Loucy (cell line): ENCODE data around the gene LRP2BP.

Experiments
- H2AFZ ChIP-seq: fragments of 200-600 bp; sonication (generic); 2 replicates; pipeline ENCODE4 v1.6.0; 2016; ENCODE audit warnings: antibody characterized with exemption, mild to moderate bottlenecking, low read length, moderate library complexity
- H3F3A ChIP-seq: fragments of 200-600 bp; 2 replicates; pipeline ENCODE4 v1.6.0; 2016; ENCODE audit warnings: antibody characterized with exemption, low read depth, mild to moderate bottlenecking
- H3K27me3 ChIP-seq: fragments of 200-600 bp; sonication (generic); 2 replicates; pipeline ENCODE4 v1.6.1; 2014; ENCODE audit warnings: low read length, mild to moderate bottlenecking; ENCODE audit not compliant: insufficient read depth, poor library complexity, severe bottlenecking
- H3K36me3 ChIP-seq: fragments of 200-600 bp; sonication (generic); 2 replicates; pipeline ENCODE4 v1.6.1; 2016; ENCODE audit warnings: low read length; ENCODE audit not compliant: insufficient read depth
- H3K4me1 ChIP-seq: fragments of 200-600 bp; sonication (generic); 2 replicates; pipeline ENCODE4 v1.5.1; 2014; ENCODE audit warnings: low read length, mild to moderate bottlenecking; ENCODE audit not compliant: insufficient read depth, poor library complexity, severe bottlenecking
- H3K4me2 ChIP-seq: fragments of 200-600 bp; sonication (generic); 2 replicates; pipeline ENCODE4 v1.6.0; 2014; ENCODE audit warnings: antibody characterized with exemption, low read length, low read depth, mild to moderate bottlenecking; ENCODE audit not compliant: poor library complexity, severe bottlenecking
- H3K4me3 ChIP-seq: fragments of 200-600 bp; sonication (generic); 2 replicates; pipeline ENCODE4 v1.5.1; 2014; ENCODE audit warnings: low read length, mild to moderate bottlenecking, mixed read lengths; ENCODE audit not compliant: poor library complexity, severe bottlenecking
- H3K79me2 ChIP-seq: fragments of 200-600 bp; sonication (generic); 2 replicates; pipeline ENCODE4 v1.6.1; 2014; ENCODE audit warnings: low read length; ENCODE audit not compliant: insufficient read depth
- H3K9ac ChIP-seq: fragments of 200-600 bp; sonication (generic); 2 replicates; pipeline ENCODE4 v1.6.0; 2014; ENCODE audit warnings: mild to moderate bottlenecking, low read depth, low read length, moderate library complexity; ENCODE audit not compliant: poor library complexity, severe bottlenecking
- H3K9me2 ChIP-seq: fragments of 200-600 bp; sonication (generic); replicated peaks from 2 replicates; pipeline ENCODE4 v1.6.1; 2016; ENCODE audit warnings: low read depth, low read length, mixed read lengths
- H3K9me3 ChIP-seq: fragments of 200-600 bp; sonication (generic); 2 replicates; pipeline ENCODE4 v1.6.1; 2014; ENCODE audit warnings: mild to moderate bottlenecking, antibody characterized with exemption, low read length, low read depth; ENCODE audit not compliant: insufficient read depth
- H4K20me1 ChIP-seq: fragments of 200-600 bp; sonication (generic); 2 replicates; pipeline ENCODE4 v1.6.0; 2014; ENCODE audit warnings: antibody characterized with exemption, low read length, mild to moderate bottlenecking; ENCODE audit not compliant: insufficient read depth, poor library complexity, severe bottlenecking
- EZH2phosphoT487 ChIP-seq: fragments of 200-600 bp; IDR thresholded peaks from 2 replicates; pipeline ENCODE4 v1.6.1; 2018; ENCODE audit warnings: antibody characterized with exemption, mild to moderate bottlenecking, moderate library complexity, borderline replicate concordance
- TF ChIP-seq, protein P1 (sequence below): fragments of 200-600 bp; sonication (generic); conservative IDR thresholded peaks from 2 replicates; pipeline ENCODE4 v1.5.1; 2014; ENCODE audit warnings: mild to moderate bottlenecking, antibody characterized with exemption, low read length

Gene LRP2BP

DNA sequence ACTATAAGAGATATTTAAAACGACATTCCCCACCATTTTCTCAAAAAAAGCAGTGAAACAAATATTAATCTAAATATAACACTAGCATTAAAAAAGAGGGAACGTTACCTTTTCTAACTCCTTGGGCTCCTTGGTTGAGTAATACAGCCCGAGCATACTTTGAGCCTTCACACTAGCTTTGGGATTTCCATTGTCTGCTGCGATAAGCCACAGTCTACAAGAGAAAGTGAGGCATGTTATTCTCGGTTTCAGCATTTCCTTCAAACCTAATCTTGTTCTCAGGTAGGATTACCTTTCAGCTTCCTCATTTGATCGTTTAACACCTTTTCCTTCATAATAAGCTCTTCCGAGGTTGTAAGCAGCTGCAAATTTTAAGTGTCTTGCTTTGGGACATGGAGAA lies 21.7 kb downstream of the LRP2BP start:
- Histone ChIP-seq H2AFZ (no peak overlapping the region), H3K9ac (no peak overlapping the region), H4K20me1 (no peaks in the 10 kb centered on the region), H3K27me3 (no peaks in the 10 kb centered on the region), H3K9me2 (no peaks in the 10 kb centered on the region), H3K79me2 (no peaks in the 10 kb centered on the region), H3K4me2 (no peak overlapping the region), H3K4me1 (no peaks in the 10 kb centered on the region), H3K9me3 (no peaks in the 10 kb centered on the region), H3F3A (no peaks in the 10 kb centered on the region), H3K4me3 (no peak overlapping the region), H3K36me3 (no peaks in the 10 kb centered on the region)
- TF ChIP-seq, protein P1, sequence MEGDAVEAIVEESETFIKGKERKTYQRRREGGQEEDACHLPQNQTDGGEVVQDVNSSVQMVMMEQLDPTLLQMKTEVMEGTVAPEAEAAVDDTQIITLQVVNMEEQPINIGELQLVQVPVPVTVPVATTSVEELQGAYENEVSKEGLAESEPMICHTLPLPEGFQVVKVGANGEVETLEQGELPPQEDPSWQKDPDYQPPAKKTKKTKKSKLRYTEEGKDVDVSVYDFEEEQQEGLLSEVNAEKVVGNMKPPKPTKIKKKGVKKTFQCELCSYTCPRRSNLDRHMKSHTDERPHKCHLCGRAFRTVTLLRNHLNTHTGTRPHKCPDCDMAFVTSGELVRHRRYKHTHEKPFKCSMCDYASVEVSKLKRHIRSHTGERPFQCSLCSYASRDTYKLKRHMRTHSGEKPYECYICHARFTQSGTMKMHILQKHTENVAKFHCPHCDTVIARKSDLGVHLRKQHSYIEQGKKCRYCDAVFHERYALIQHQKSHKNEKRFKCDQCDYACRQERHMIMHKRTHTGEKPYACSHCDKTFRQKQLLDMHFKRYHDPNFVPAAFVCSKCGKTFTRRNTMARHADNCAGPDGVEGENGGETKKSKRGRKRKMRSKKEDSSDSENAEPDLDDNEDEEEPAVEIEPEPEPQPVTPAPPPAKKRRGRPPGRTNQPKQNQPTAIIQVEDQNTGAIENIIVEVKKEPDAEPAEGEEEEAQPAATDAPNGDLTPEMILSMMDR: no peak
- TF ChIP-seq EZH2phosphoT487: no peak

DNA sequence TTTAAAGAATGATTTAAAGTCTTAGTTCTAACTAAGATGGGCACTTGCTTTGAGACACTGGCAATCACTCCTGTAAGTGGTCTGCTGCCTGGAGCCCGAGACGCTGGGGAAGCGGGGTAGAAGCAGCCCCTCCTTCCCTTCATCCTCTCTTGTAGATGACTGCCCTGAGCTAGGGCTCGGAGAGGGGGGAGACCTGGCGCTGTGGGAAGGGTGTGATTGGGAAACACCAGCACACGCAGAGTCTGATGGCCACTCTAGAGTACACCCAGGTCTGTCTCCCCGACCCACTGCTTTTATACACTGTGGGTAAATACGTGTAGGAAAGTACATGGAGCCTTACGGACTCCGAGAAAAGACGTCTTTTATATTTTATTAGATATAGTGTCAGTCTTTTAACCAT lies 24.0 kb downstream of the LRP2BP start:
- TF ChIP-seq, protein P1: no peak
- no peak for TF ChIP-seq EZH2phosphoT487
- H3K79me2 ChIP-seq: no peaks in the 10 kb centered on the region

DNA sequence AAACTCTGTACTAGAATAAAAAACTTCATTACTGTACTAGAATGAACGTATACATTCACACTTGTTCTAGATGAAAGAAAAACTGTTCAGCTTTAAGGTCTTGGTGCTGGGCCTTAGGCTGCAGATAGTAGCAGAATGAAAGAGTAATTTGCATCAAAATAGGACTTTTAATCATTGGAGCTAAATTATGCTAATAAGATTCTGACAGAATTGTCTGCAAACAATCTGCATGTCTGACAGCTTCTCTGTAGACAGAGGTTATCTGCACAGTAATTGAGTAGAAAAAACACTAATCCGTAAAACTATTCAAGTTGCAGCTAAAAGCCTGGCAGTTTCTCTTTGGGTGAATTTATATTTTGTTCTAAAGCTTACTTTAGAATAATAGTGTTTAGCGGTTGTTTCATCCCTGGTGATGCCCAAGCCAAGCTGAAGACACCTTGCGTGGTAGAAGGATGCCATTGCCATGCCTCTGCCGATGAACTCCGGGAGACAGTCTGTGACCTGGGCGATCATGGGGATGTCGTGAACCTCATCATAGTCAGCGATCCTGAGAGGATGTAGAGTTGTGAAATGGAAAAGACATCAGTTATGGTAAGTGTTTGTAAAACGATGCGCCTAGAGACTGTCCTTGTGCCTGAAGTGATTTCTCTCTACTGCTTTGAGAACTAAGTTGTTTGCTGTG lies 25.3 kb downstream of the LRP2BP start:
- Histone ChIP-seq H2AFZ (no peak overlapping the region), H3K9me2 (no peaks in the 10 kb centered on the region), H3K4me2 (no peak overlapping the region), H3F3A (no peaks in the 10 kb centered on the region), H3K27me3 (no peaks in the 10 kb centered on the region), H4K20me1 (no peaks in the 10 kb centered on the region), H3K9me3 (no peaks in the 10 kb centered on the region), H3K4me1 (no peaks in the 10 kb centered on the region), H3K9ac (no peak overlapping the region), H3K36me3 (no peaks in the 10 kb centered on the region), H3K4me3 (no peak overlapping the region), H3K79me2 (no peaks in the 10 kb centered on the region)
- no peak for TF ChIP-seq EZH2phosphoT487
- TF ChIP-seq, protein P1: no peak

More for the DNA sequence above, 24.0 kb downstream of the LRP2BP start:
- H3K4me2 ChIP-seq: no peak overlapping the region
- no peaks in the 10 kb centered on the region for H3K36me3 ChIP-seq
- no peaks in the 10 kb centered on the region for H3K9me3 ChIP-seq
- H3K9me2 ChIP-seq: no peaks in the 10 kb centered on the region
- no peaks in the 10 kb centered on the region for H3K4me1 ChIP-seq
- no peak overlapping the region for H3K9ac ChIP-seq
- H3K27me3 ChIP-seq: no peaks in the 10 kb centered on the region
- no peak overlapping the region for H2AFZ ChIP-seq
- H3K4me3 ChIP-seq: no peak overlapping the region
- no peaks in the 10 kb centered on the region for H4K20me1 ChIP-seq
- no peaks in the 10 kb centered on the region for H3F3A ChIP-seq
